Inflammatory macrophage treated with lipopolysaccharide for 4 hours (primary cell): ENCODE measurements around the gene EIPR1.
"Not testable (repeated sequence)": the region's sequence is repeated elsewhere in the genome, so short reads cannot be mapped to it uniquely, and the experiment has no call there.

ENCODE experiments used
- DNase-seq: peaks from one replicate; pipeline ENCODE4 v3.0.0-alpha.2; 2020

Gene EIPR1

GRCh38 chr2:3283876-3284656 is 93.6 kb downstream of the EIPR1 start:
- DNase-seq: not testable (repeated sequence)

GRCh38 chr2:3283206-3283605 is 94.4 kb downstream of the EIPR1 start:
- DNase-seq: no peak

DNA sequence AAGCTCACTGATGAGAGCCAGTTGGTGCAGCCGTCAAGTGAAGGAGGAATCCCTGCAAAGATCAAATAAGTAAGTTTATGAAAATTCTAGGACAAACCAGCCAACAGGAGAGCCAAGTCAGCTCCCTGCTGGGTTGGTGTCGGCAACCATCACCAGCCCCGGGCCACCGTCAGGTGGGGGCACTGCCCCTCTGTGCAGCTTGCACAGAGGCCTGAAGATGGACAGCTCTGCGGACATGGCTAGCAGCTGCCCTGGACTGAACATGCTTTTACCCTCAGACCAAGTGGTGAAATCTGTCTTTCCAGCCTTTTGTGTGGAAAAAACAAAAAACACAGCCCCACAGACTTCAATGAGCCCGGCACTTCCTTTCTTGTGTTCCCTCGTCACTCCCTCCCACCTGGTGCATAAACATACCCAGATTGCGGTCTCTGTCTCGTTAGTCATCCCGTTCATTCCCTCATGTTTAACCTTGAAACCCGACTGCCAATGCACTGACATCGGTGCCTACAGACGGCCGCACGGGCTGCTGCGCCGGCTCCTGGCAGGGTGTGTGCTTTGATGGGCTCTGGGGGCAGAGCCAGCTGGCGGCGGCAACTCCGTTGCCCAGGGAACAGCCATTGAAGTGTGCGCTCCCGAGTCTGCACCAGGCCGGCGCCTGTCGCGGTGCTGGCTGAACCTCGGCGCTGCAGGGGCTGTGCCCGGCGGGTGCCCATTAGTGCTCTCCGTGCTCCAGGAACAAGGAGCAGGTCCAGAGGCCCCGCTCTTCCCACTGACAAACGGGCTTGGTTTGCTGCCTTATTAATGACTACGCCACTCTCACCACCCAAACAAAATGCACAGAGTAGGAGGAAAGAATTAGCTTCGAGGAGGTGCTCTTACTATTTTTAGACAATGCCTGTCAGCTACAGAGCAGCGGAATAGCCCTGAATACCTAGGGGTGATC is 95.3 kb downstream of the EIPR1 start:
- no peak for DNase-seq

- no peak for DNase-seq
Observed at GRCh38 chr2:3280683-3281520, 96.7 kb downstream of the EIPR1 start.

DNA sequence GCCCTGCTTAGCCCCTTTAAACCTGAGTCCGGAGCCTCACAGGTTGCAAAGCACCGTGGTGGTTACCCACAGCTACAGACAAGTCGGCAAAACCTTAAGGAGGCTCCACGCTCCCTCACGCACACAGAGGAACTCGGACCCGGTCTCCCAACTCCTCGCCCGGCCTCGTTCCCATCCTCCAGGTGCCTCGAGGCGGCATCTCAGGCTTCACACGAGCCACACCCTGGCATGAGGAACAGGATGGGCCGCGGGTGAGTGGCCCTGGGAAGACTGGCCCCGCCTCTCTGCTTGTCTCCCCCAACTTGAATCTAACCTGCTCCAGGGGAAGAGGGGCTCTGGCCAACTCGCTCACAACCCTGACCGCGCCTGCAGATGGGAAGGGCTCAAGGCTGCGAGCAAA is 97.4 kb downstream of the EIPR1 start:
- no peak for DNase-seq

DNA sequence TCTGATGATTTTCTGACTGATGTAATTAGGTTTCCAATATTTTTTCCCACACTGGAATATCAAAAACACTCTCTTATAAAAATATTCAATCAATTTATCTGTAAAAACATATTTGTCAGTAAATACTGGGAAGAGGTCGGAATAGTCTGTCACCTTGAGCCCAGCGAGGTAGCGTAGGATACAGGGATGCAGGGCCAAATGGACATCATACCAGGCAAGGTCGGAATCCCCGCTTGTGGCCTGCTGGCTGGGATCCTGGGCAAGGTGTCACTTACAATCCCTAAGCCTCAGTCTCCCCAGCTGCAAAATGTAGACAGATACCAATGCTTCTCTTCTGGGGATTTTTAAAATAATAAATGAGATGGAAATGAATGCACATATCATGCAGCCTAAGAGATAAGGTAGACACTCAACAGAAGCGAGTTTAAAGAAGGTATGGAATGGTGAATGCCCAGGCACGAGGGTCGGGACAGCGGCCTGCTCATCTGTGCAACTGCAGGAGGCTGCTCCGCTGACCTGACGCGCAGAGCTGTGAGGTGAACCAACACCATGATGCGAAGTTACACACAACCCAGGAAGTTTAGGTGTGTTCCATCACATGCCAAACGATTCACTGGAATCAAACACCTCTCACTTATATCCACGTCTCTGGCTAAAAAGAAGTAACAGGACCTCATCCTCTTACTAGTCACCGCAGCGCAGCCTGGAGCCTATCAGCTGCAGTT is 98.2 kb downstream of the EIPR1 start:
- DNase-seq: no peak

- DNase-seq: no peak
Observed at GRCh38 chr2:3278521-3279218, 98.9 kb downstream of the EIPR1 start.

GRCh38 chr2:3277748-3278520 is 99.7 kb downstream of the EIPR1 start:
- DNase-seq: no peak

DNA sequence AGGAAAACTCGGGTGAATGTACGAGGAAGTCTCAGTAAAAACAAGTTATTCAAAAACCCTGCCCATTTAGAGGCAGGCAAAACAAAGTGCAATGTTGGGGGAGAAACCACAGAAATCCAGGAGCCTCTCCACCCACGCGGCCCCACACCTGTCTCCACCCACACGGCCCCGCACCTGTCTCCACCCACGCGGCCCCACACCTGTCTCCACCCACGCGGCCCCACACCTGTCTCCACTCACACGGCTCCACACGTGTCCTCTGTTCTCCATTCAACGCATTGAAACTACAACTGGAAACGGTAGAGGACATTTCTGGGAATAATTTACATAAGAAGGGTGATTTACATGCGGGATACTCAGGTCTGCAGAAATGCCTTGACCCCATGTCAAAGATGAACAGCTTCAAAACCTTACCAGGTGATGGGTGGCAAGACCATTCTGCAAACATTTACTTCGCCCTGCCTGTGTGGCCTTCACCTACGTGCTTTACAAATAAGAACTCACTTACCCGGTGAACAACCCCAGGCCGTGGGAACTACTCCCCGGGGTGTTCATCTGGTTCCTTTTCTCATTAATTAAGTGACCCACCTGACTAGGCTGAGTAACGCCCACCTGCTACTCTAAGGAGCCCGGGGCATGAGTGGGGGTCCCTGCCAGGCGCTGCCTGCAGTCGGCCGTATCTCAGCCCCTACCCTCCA is 100.4 kb downstream of the EIPR1 start:
- DNase-seq: no peak

GRCh38 chr2:3272761-3273160 is 104.9 kb downstream of the EIPR1 start:
- no peak for DNase-seq

DNA sequence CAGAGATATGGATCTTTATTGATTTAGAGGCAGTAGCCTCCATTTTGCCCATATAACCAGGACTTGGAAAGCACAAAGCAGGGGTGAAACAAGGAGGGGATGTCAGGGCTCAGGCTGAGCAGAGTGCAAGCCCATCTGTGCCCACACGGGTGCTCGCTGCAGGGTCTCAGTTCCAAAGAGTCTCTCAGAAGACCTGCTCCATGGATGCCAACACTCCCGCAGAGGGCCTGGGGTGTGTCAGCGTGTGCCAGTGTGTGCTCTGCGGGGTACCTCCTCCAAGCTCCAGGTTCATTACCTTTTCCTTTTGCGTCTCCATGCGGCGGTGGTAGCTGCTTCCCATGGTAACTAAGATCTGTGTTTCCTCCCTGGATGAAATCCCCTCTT is 107.5 kb downstream of the EIPR1 start:
- no peak for DNase-seq

DNA sequence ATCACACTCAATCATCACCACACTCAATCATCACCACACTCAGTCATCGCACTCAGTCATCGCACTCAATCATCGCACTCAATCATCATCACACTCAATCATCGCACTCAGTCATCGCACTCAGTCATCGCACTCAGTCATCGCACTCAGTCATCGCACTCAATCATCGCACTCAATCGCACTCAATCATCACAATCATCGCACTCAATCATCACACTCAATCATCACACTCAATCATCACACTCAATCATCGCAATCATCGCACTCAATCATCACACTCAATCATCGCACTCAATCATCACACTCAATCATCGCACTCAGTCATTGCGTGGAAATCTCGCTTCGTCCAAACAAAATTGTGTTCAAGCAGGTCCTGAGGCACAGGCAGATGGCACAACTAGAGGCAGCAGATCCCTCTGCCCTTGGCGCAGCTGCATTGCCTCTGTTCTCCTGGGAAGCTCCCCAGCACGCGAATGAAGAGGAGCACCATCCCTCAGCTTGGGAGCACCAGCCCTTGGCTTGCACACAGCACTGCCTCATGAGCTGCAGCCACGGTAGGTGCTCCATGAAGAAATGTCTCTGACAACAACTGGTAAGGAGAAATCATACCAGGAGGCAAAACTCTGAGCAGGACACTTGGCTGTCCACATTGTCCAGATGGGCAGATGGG is 108.1 kb downstream of the EIPR1 start:
- DNase-seq: no peak

GRCh38 chr2:3268705-3269029 is 109.0 kb downstream of the EIPR1 start:
- DNase-seq: no peak

- DNase-seq: no peak
Observed at GRCh38 chr2:3267869-3268704, 109.5 kb downstream of the EIPR1 start.

DNA sequence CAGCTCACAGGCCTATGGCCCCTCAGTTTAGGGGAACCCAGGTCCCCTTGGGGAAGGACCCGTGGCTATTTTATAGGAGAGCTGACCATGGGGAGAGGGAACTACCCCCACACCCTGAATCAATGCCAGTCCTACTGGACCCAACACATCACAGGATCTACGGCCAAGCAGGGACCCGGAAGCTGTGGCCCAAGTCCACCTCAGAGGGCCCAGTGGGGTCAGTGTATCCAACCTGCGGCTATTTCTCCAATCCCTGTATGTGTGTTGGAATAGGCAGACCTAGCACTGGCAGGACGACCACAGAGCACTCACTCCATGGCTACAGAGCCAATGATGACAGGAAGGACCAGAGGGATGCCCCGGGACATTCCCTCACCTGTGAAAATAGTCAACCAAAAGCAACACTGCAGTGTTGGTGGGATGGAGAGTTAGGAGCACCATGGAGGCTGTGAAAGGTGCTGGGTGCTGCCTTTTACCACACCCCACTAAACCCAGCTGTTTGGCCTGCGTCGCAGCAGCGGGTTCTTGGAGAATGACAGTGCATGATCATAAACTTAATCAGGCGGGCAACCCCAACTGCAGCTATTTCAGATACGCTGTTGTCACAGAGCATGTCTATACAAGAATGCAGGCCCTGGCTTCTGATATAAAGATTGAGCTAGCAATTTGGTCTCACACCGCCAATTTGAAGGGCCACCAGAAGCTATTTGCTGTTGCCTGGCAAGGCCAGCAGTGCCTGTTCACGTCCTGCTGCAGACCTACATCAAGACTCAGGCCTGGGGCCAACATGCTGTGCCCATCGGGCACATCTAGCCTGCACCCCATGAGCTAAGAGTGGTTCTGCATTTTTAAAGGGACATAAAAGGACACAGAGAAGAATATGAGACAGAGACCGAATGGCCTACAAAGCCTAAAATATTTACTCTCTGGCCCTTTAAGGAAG is 110.4 kb downstream of the EIPR1 start:
- no peak for DNase-seq

GRCh38 chr2:3265981-3266924 is 111.4 kb downstream of the EIPR1 start:
- no peak for DNase-seq

DNA sequence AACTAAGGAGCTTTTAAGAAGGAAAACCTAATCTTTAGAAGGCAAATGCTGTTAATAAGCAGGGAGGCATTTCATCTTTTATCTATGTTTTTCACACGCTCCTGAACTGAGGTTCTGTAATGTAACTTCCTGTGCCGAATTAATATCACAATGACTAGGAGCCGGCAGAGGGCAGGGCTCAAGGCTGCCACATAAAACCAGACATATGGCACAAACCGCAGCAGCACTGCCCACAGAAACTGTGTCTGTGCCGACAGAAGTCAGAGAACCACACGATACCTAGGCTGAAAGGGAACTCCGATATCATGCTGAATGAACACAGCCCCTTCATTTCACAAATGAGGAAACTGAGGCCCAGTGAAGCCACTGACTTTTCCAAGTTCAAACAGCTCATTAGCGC is 112.1 kb downstream of the EIPR1 start:
- no peak for DNase-seq
